ENCODE results near the gene POU2F3. TPM values are rescaled to one million over a fixed set of nuclear protein-coding genes. Genes with fewer than 3 reads are reported as not detected.
A peak's percentile ranks its signal among the peaks of the same experiment; 100 is the strongest.

The POU2F3 gene
- total RNA-seq, 4 donors from 2014 or later: 1.1 to 2.9 (median 1.5) TPM; not detected in 1

DNA sequence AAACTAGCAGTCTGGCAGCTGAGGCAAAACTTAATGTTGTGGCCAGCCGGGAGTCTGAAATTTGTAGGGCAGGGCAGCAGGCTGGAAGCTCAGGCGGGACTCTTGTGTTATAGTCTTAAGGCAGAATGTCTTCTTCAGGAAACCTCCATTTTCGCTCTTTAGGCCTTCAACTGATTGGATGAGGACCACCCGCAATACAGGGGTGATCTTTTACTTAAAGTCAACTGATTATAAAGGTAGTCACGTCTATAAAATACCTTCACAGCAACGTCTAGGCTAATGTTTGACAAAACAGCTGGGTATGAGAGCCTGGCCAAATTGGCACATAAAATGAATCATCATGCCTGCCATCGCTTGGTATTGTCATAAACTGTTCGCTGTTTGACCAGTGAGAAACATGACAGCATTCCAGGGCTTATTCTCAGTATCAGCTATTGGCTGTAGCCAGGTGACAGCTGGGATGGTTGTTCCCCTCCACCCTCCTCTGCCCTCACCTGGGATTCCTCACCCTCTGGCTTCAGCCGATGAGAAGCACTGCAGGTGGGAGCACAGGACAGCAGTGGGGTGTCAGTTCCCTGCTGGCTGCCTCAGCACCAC is 6.6 kb upstream of the POU2F3 start:
- no peak for DNase-seq
- no peak overlapping the region for H3K27ac ChIP-seq
- WGBS, 2 donors: 66 to 77% methylated on average over 8 to 9 of the region's 9 CpGs

DNA sequence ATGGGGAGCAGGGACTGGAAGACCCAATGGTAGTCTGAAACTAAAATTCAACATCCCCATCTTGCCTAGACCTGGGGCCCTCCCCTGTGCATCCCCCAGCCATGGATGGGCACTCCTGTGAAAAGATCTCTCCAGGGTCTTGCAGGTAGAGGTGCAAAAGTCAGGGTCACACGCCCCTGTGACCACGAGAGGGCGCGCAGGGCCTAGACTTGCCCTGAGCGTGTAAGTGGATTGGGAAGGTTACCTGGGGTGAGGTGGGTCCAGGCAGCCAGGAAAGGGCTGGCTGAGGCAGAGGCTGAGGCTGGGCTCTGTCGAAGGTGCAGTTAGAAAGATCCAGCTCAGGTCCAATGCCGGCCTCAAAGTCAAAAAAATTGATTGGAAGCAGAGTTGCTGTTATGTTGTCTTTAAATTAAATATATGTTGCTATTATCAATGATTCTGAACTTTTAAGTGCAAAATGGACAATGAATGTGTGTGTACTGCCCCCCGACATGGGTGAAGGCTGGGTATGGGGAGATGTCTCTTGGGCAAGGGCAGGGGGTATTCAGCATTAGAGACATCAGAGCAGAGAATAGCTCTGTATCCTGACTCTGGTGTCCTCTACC is 4.8 kb upstream of the POU2F3 start:
- H3K27ac ChIP-seq: peak overlapping the region in 2 of 4 donors; percentile 9 to 46
- peaks cover 0 to 41% (median 0%) of the 10 kb centered on the region in 4 donors for H3K27me3 ChIP-seq
- no peaks in the 10 kb centered on the region for H3K9me3 ChIP-seq
- no peak for TF ChIP-seq POLR2A (IDR thresholded peaks at IDR 0.05)
- TF ChIP-seq, protein P1, sequence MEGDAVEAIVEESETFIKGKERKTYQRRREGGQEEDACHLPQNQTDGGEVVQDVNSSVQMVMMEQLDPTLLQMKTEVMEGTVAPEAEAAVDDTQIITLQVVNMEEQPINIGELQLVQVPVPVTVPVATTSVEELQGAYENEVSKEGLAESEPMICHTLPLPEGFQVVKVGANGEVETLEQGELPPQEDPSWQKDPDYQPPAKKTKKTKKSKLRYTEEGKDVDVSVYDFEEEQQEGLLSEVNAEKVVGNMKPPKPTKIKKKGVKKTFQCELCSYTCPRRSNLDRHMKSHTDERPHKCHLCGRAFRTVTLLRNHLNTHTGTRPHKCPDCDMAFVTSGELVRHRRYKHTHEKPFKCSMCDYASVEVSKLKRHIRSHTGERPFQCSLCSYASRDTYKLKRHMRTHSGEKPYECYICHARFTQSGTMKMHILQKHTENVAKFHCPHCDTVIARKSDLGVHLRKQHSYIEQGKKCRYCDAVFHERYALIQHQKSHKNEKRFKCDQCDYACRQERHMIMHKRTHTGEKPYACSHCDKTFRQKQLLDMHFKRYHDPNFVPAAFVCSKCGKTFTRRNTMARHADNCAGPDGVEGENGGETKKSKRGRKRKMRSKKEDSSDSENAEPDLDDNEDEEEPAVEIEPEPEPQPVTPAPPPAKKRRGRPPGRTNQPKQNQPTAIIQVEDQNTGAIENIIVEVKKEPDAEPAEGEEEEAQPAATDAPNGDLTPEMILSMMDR (IDR thresholded peaks at IDR 0.05): peak; percentile 28 to 92 (median 79)
- H3K4me1 ChIP-seq: peaks cover 5 to 28% (median 9%) of the 10 kb centered on the region in 3 donors
- 19 to 42% methylated on average over 3 to 6 of the region's 8 CpGs for WGBS, 2 donors
- intact Hi-C loops (cut with DNase I): loop anchor here (5.0 kb wide), 1 partner anchor 67 kb away; no protein-coding TSS in a partner anchor
- no peak for DNase-seq
- H3K4me3 ChIP-seq: no peak overlapping the region
- H3K36me3 ChIP-seq: no peaks in the 10 kb centered on the region

More for the DNA sequence above, 6.6 kb upstream of the POU2F3 start:
- H3K27me3 ChIP-seq: peaks cover 0 to 28% (median 0%) of the 10 kb centered on the region in 4 donors
- intact Hi-C loops (cut with DNase I): no loop called here
- no peaks in the 10 kb centered on the region for H3K9me3 ChIP-seq
- H3K4me3 ChIP-seq: no peak overlapping the region
- TF ChIP-seq, protein P1 (IDR thresholded peaks at IDR 0.05): no peak
- no peak for TF ChIP-seq POLR2A (IDR thresholded peaks at IDR 0.05)
- peaks cover 0 to 20% (median 8%) of the 10 kb centered on the region in 3 donors for H3K4me1 ChIP-seq
- H3K36me3 ChIP-seq: peaks cover 0 to 12% (median 0%) of the 10 kb centered on the region in 3 donors

DNA sequence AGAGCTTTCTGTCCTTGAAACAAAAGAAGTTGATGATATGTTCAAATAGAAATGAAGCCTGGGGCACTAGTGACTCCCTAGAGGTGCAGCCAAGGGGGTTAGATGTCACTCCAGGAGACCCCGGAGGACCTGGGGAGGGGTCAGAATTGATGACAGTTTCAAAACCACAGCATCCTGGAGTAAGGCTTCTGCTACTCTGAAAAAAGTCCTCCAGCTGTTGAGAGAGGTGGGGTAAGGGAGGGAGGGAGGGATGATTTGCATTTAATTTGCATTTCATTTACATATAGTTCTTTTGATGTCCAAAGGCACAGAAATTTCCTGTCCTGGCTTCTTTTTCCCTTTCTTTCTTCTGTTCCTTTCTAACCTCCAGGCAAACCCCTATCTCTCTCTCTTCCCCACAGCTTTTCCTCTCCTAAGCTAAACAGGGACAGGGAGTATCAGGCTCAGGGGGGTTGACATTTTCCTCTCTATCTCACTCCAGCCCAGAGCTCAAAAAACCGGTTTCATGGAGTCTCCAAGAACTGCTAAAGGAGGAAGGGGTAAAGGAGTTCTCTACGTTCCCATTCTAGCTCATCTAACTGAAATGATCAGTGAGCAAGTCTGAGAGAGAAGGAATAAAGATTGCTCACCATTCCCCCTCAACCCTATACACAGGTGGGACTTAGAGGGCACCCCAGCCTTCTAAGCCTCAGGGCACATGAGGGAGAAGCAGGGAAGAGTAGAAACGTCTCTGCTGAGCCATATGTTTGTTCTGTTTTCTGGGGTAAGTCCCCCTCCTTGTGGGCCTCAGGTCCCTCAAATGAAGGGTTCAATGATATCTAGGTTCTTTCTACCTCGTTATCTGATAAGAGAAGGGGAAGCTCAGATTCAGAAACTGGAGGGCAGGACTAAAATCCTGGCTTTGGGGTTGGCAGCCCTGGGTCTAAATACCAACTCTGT is 3.5 kb upstream of the POU2F3 start:
- H3K4me1 ChIP-seq: peaks cover 13 to 41% (median 19%) of the 10 kb centered on the region in 3 donors
- 27 to 46% methylated on average over 5 of the region's 5 CpGs for WGBS, 2 donors
- intact Hi-C loops (cut with DNase I): loop anchor here (5.0 kb wide), 1 partner anchor 66 kb away; no protein-coding TSS in a partner anchor
- peak overlapping the region in 2 of 4 donors; percentile 9 to 46 for H3K27ac ChIP-seq
- TF ChIP-seq POLR2A (IDR thresholded peaks at IDR 0.05): no peak
- TF ChIP-seq, protein P1 (IDR thresholded peaks at IDR 0.05): no peak
- H3K4me3 ChIP-seq: no peak overlapping the region
- no peak for DNase-seq
- peaks cover 0 to 54% (median 0%) of the 10 kb centered on the region in 4 donors for H3K27me3 ChIP-seq
- no peaks in the 10 kb centered on the region for H3K36me3 ChIP-seq
- H3K9me3 ChIP-seq: no peaks in the 10 kb centered on the region

DNA sequence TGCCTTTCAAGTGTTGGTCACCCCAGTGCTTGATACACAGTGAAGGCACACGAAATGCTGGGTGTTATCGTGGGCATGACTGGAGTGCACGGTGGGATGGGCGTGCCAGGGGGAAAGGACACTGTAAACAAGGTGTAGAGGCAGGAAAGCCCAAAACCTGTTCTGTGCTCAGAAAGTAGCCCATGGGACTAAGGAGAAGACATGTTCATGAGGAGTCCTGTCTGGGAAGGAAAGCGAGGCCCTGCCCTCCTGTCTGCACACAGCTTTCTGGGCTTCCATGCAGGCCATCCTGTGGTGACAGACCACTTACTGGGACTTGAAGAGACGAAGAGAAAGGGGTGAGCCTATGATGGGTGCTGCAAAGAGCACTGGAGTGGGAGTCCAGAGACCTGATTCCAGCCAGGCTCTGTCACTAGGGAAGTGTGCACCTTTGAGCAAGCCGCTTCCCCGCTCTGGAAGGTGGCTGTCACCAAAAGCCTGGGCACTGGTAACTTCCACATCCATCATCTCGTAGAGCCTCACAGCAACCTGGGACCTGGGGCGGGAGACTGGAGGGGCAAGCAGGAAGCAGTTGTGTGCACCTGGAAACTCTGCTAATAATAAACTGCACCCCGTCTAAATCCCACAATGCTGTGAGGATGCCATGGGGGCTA is 846 bp upstream of the POU2F3 start:
- intact Hi-C loops (cut with DNase I): loop anchor here (5.0 kb wide), 1 partner anchor 63 kb away; no protein-coding TSS in a partner anchor
- Histone ChIP-seq H3K27me3 (peaks cover 0 to 59% (median 0%) of the 10 kb centered on the region in 4 donors), H3K36me3 (no peaks in the 10 kb centered on the region), H3K9me3 (no peaks in the 10 kb centered on the region), H3K27ac (no peak overlapping the region), H3K4me3 (no peak overlapping the region), H3K4me1 (peaks cover 13 to 47% (median 19%) of the 10 kb centered on the region in 3 donors)
- WGBS, 2 donors: 77 to 78% methylated on average over 7 to 9 of the region's 11 CpGs
- TF ChIP-seq, protein P1 (IDR thresholded peaks at IDR 0.05): no peak
- TF ChIP-seq POLR2A (IDR thresholded peaks at IDR 0.05): no peak
- no peak for DNase-seq

All from esophagus squamous epithelium (tissue), 5 donors.